SK-N-SH (cell line): ENCODE data around the gene OBSCN.

Experiments used
- CHD2 ChIP-seq: fragments of 150-350 bp; IDR thresholded peaks from 2 replicates; pipeline ENCODE4 v1.6.1; 2018; ENCODE audit warnings: low read length; ENCODE audit not compliant: partially characterized antibody
- JUND ChIP-seq: IDR thresholded peaks from 2 replicates; pipeline ENCODE4 v1.4.0; 2012
- RAD21 ChIP-seq: IDR thresholded peaks from 2 replicates; pipeline ENCODE4 v1.6.1; 2012; ENCODE audit warnings: mild to moderate bottlenecking, low read length
- TF ChIP-seq, protein P1 (sequence below): fragments of 200-600 bp; sonication (generic); IDR thresholded peaks from 2 replicates; pipeline ENCODE4 v1.6.1; 2017; ENCODE audit warnings: antibody characterized with exemption, mild to moderate bottlenecking, moderate library complexity

DNA sequence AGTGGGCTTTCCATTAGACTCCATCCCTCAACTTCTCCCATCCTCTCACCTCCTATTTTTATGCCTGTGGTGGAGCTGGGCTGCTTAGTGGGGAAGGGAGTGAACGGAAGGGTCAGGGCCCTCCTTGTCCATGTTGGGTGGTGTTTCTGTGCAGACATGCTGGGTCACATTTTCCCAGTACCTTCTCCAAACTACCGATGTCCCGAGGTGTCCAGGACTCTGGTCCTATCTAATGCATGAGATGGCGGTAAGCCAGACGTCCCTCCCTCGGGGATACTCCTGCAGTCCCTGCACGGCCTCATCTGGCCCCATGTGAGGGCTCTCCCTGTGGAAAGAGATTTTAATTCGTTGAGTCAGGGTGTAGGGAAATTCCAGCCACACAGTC, 61.0 kb downstream of the OBSCN start:
- TF ChIP-seq, protein P1, sequence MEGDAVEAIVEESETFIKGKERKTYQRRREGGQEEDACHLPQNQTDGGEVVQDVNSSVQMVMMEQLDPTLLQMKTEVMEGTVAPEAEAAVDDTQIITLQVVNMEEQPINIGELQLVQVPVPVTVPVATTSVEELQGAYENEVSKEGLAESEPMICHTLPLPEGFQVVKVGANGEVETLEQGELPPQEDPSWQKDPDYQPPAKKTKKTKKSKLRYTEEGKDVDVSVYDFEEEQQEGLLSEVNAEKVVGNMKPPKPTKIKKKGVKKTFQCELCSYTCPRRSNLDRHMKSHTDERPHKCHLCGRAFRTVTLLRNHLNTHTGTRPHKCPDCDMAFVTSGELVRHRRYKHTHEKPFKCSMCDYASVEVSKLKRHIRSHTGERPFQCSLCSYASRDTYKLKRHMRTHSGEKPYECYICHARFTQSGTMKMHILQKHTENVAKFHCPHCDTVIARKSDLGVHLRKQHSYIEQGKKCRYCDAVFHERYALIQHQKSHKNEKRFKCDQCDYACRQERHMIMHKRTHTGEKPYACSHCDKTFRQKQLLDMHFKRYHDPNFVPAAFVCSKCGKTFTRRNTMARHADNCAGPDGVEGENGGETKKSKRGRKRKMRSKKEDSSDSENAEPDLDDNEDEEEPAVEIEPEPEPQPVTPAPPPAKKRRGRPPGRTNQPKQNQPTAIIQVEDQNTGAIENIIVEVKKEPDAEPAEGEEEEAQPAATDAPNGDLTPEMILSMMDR = no peak
- TF ChIP-seq JUND (no peak), RAD21 (no peak), CHD2 (no peak)
